Middle frontal gyrus (tissue), 1 donor: Measurements from ENCODE around the gene PRKAG2.
"Not testable (repeated sequence)": the region's sequence is repeated elsewhere in the genome, so short reads cannot be mapped to it uniquely, and the experiment has no call there.

Experiments
- DNase-seq: peaks from one replicate; pipeline ENCODE4 v3.0.0-alpha.2; 2015; ENCODE audit warnings: low spot score; ENCODE audit errors: extremely low spot score

PRKAG2 gene

DNA sequence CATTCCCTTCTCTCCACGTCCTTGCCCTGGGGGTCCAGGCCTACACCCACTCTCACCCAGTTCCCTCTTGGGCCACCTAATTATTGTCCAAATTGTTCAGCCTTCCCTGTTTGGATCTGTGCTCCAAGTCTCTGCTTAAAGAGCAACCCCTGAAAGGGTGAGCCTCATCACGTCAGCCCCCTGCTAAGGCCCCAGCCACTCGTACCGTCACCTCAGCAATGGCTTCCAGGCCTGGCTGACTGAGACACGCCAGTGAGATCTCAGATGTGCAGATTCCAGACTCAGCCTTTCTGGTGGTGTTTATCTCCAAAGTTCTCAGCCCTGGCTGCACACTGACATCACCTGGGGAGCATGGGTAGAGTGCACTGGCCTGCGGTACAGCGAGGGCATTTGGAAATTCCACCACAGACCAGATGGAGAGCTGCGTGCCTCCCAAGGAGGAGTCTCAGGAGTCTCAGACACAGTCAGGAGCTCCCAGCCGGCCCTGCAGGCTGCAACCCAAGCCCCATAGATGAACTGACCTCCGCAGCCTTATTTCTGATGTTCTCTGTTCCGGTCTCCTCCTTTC lies 87.5 kb downstream of the PRKAG2 start:
- no peak for DNase-seq

GRCh38 chr7:151787348-151787747 lies 89.6 kb downstream of the PRKAG2 start:
- no peak for DNase-seq

DNA sequence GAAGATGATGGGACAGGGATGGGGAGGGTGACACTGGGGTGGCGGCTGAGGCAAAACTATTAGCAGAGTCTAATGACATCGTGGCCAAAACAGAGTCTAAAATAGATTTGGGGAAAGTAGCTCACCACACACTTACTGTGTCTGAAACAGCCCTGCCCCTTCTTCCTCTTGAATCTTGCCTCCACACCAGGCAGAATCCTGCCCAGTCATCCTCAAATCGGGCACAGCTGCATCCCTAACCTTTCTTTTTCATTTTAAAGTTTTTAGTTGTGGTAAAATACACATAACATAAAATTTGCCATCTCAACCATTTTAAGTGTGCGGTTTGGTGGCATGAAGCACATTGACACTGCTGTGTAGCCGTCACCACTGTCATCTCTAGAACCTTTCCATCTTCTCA lies 90.0 kb downstream of the PRKAG2 start:
- DNase-seq = no peak

DNA sequence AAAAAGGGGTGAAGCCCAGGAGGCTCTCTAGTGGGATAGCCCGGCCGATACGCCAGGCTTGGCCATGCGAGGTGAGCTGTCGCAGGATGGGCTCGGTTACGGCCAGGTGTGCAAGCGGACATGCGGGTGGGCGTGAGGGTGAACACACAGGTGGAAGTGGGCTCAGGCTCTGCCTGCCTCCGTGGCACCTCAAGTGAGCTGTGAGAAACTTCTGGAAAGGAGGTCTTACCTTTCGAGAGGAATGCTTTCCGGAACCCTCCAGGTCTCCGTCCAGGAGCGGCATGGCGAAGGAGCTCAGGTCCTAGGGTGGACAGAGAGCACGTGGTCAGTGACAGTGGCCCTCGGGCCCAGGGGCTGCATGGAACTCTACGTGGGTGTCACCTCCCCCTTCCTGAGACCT lies 90.7 kb downstream of the PRKAG2 start:
- DNase-seq = no peak

DNA sequence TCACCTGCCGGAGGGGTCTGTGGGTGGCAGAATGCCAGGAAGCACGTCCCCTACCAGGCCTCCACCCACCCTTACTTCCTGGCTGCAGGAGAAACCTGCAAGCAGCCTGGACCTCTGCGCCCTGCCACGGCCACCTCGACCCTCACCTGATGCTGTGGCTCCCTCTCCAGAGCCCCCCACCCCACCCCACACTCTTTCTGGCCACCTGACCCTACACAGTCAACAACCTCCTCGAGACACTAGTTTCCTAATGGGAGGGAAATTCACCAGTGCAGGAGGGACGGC lies 91.3 kb downstream of the PRKAG2 start:
- DNase-seq = no peak

GRCh38 chr7:151784853-151785680 lies 91.8 kb downstream of the PRKAG2 start:
- no peak for DNase-seq

- DNase-seq = no peak
These were observed 92.8 kb downstream of the PRKAG2 start for GRCh38 chr7:151783958-151784575.

GRCh38 chr7:151782598-151783448 lies 94.1 kb downstream of the PRKAG2 start:
- peak; percentile 32 for DNase-seq

GRCh38 chr7:151782256-151782597 lies 94.7 kb downstream of the PRKAG2 start:
- not testable (repeated sequence) for DNase-seq

- no peak for DNase-seq
These were observed 95.6 kb downstream of the PRKAG2 start for GRCh38 chr7:151781161-151781845.

DNA sequence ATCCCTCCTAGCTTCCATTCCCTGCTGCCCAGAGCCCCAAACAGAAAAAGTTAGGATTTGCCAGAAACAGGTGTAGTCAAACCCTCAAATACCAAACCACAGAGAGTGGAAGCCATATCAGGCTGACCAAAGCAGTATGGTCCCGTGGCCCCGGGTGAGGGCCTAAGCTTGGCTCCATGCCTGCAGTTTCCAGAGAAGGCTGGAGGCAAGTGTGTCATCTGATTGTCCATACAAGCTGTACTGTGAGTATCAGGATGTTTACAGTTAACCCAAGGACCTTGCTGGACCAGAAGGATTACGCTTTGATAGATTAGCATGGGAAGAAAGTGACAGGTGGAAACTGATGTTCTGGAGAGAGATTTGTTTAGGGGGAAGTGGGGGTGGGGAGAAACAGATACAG lies 96.3 kb downstream of the PRKAG2 start:
- no peak for DNase-seq

GRCh38 chr7:151779678-151780077 lies 97.2 kb downstream of the PRKAG2 start:
- no peak for DNase-seq

DNA sequence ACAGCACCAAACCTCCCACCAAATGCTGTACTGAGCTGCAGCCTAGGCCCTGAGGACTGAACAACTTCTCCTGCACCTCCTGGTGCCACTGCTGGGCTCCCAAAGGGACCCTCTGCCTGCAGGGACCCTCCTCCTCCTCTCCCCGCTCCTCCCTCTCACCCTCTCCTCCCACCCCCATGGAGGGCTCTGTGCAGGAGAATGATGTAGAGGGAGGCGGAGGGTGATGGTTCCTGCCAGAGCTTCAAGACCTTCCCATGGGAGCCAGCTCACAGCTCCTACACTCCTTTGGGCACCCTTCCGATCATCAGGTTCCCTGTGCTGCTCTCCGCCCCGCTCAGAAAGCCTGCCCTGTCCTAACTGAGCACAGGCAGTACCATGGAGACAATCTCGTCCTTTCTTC lies 97.7 kb downstream of the PRKAG2 start:
- DNase-seq = no peak

- DNase-seq = no peak
These were observed 98.8 kb downstream of the PRKAG2 start for GRCh38 chr7:151777908-151778670.

GRCh38 chr7:151777495-151777880 lies 99.4 kb downstream of the PRKAG2 start:
- DNase-seq = no peak

- DNase-seq = no peak
These were observed 99.9 kb downstream of the PRKAG2 start for GRCh38 chr7:151776876-151777494.

- no peak for DNase-seq
These were observed 100.5 kb downstream of the PRKAG2 start for GRCh38 chr7:151776446-151776845.

DNA sequence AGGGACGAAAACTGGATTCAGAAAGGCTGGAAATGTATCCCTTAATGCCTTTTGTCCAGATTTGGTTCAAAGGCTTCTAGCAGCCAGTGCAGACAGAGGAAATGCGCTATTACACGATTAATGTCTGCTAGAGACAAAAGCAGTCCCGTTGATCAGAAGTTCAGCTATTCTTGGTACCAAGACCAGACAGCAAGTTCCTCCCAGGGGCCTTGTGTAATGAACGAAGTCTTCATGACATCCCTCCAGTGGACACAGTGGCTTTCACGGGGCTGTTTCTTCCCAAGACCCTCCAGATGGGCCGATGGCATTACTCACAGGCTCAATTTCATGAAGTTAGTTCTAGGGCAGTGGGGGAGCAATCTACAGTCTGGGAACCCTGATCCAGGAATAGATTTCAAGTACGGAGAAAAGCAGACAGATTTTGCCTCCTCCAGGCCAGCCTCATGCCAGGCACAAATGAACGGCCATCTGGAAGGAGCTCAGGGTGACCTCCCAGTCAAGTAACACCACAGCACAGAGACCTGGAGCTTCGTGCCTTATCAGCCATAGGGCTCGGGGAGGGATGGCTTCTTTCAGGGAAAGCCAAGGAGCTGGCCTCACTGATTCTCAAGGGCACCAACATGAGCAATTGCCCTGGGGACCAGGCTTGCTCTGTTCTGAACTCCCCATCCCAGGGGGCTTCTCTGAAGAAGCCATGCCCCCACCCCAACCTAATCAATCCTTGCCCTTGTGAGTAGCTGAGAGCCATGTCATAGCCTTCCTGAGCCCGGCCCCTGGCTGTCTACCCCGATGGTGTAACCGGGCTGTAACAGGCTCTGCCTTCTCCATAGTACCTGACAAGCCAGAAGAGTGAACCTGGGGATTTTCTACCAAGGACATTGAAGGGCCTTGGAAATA lies 101.1 kb downstream of the PRKAG2 start:
- no peak for DNase-seq

GRCh38 chr7:151774951-151775350 lies 102.0 kb downstream of the PRKAG2 start:
- DNase-seq = no peak
